Osteoblast (primary cell): ENCODE data around the gene ATP2B2. TPM values are rescaled to one million over a fixed set of nuclear protein-coding genes. Genes with fewer than 3 reads are reported as not detected.

ENCODE experiments used
- DNase-seq: peaks from one replicate; pipeline ENCODE4 v3.0.0; 2011; ENCODE audit warnings: low spot score, mixed read lengths; ENCODE audit not compliant: insufficient read length; ENCODE audit errors: missing footprints
- H2AFZ ChIP-seq: 2 replicates; pipeline ENCODE4 v1.6.0; 2011; ENCODE audit warnings: mild to moderate bottlenecking, low read length
- H3K27ac ChIP-seq: 2 replicates; pipeline ENCODE4 v1.5.1; 2011; ENCODE audit warnings: mild to moderate bottlenecking, low read depth, low read length, moderate library complexity
- H3K27me3 ChIP-seq: 2 replicates; pipeline ENCODE4 v1.6.0; 2012; ENCODE audit warnings: mild to moderate bottlenecking, control low read depth, inconsistent platforms, low read length, moderate library complexity; ENCODE audit not compliant: insufficient read depth
- H3K36me3 ChIP-seq: 2 replicates; pipeline ENCODE4 v1.5.1; 2011; ENCODE audit warnings: mild to moderate bottlenecking, low read length, control low read depth, moderate library complexity; ENCODE audit not compliant: insufficient read depth
- H3K4me1 ChIP-seq: 2 replicates; pipeline ENCODE4 v1.5.1; 2011; ENCODE audit warnings: mild to moderate bottlenecking, low read length, control low read depth, moderate library complexity; ENCODE audit not compliant: insufficient read depth
- H3K4me2 ChIP-seq: 2 replicates; pipeline ENCODE4 v1.6.0; 2011; ENCODE audit warnings: mild to moderate bottlenecking, low read length; ENCODE audit not compliant: insufficient read depth
- H3K4me3 ChIP-seq: fragments of 200-600 bp; sonication (generic); 3 replicates; pipeline ENCODE4 v1.5.1; 2012; ENCODE audit warnings: mild to moderate bottlenecking, low read length, inconsistent platforms; ENCODE audit not compliant: insufficient read depth
- H3K79me2 ChIP-seq: 2 replicates; pipeline ENCODE4 v1.6.0; 2012; ENCODE audit warnings: mild to moderate bottlenecking, low read length, control low read depth, inconsistent platforms; ENCODE audit not compliant: insufficient read depth
- H3K9me3 ChIP-seq: 2 replicates; pipeline ENCODE4 v1.5.1; 2011; ENCODE audit warnings: low read depth, low read length, control low read depth
- H4K20me1 ChIP-seq: 2 replicates; pipeline ENCODE4 v1.6.0; 2012; ENCODE audit warnings: mild to moderate bottlenecking, low read length, control low read depth; ENCODE audit not compliant: insufficient read depth
- total RNA-seq: library from RNA; depleted of rRNA; stranded (reverse); fragments of >200 nt; gene quantifications from 2 replicates; pipeline ENCODE4 v1.2.3, GENCODE V29; 2012
- TF ChIP-seq, protein P1 (sequence below): IDR thresholded peaks from 2 replicates; pipeline ENCODE4 v1.5.1; 2011; ENCODE audit warnings: mild to moderate bottlenecking, low read depth, low read length, moderate library complexity; ENCODE audit errors: extremely low read depth

The ATP2B2 gene
- total RNA-seq, 1 donor, result not detected

DNA sequence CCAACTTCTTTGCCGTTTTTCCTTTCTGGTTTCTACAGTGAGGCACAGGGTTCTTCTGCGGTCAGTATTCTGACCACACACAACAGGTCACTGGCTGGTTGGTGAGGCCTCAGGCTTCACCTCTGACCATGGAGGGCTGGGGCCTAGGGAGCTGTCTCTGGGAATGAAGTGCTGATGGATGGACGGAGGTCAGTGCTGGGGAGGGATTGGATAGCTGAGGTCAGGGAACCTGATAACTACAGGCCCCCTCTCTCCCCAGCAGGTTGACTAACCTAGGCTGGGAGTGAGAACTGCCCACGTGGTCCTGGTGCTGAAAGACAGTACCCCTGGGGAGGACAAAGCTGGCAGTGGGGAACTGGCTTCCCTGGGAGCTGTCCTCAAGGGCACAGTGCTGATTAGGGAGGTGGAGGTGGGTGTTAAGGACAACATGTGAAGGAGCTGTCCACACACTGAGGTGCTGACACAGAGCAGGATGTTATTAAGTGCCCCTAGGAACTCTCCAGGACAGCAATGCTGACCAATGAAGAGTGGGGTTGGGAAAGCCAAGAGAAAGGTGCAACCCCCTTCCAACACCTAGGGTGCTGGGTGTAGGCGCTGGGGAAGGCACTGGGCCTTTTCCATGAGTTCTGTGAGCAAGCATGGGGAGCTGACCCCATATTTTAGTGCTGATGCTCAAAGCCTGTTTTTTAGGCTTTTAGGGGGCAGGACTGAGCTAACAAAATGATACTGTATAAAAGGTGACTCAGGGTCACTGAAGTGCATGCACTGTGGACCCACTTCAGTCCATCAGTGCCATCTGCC, 45.2 kb downstream of the ATP2B2 start:
- Histone ChIP-seq H3K27me3 (peaks cover 7% of the 10 kb centered on the region), H3K4me2 (no peak overlapping the region), H3K4me3 (no peak overlapping the region), H4K20me1 (peaks cover 4% of the 10 kb centered on the region), H3K4me1 (no peaks in the 10 kb centered on the region), H3K36me3 (no peaks in the 10 kb centered on the region), H3K79me2 (no peaks in the 10 kb centered on the region), H2AFZ (no peak overlapping the region), H3K9me3 (no peaks in the 10 kb centered on the region), H3K27ac (no peak overlapping the region)
- TF ChIP-seq, protein P1, sequence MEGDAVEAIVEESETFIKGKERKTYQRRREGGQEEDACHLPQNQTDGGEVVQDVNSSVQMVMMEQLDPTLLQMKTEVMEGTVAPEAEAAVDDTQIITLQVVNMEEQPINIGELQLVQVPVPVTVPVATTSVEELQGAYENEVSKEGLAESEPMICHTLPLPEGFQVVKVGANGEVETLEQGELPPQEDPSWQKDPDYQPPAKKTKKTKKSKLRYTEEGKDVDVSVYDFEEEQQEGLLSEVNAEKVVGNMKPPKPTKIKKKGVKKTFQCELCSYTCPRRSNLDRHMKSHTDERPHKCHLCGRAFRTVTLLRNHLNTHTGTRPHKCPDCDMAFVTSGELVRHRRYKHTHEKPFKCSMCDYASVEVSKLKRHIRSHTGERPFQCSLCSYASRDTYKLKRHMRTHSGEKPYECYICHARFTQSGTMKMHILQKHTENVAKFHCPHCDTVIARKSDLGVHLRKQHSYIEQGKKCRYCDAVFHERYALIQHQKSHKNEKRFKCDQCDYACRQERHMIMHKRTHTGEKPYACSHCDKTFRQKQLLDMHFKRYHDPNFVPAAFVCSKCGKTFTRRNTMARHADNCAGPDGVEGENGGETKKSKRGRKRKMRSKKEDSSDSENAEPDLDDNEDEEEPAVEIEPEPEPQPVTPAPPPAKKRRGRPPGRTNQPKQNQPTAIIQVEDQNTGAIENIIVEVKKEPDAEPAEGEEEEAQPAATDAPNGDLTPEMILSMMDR, result no peak
- peak; percentile 96 for DNase-seq

DNA sequence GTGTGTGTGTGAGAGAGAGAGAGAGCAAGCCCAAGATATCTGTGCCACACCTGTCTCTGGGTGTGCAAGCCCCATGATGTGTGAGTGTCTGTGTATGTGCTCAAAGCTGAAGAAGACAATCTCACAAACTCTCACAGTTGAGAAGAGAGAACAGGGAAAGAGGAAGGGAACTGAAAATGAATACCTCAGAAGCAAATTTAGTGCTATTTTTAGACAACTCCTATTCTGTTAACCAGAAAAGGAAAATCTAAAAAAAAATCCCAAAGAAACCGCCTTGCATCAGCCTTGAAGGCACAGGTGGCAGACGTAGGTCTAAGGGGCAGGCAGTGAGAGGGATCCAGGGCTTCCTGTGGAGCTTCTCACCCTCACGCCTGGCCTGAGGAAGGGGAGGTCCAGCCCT, 47.8 kb downstream of the ATP2B2 start:
- H3K27me3 ChIP-seq, result peaks cover 2% of the 10 kb centered on the region
- no peak overlapping the region for H3K4me3 ChIP-seq
- H4K20me1 ChIP-seq, result peaks cover 4% of the 10 kb centered on the region
- H3K4me2 ChIP-seq, result no peak overlapping the region
- TF ChIP-seq, protein P1, result no peak
- no peak for DNase-seq
- H3K27ac ChIP-seq, result no peak overlapping the region
- H3K9me3 ChIP-seq, result no peaks in the 10 kb centered on the region
- H3K36me3 ChIP-seq, result no peaks in the 10 kb centered on the region
- H2AFZ ChIP-seq, result no peak overlapping the region
- H3K79me2 ChIP-seq, result no peaks in the 10 kb centered on the region
- no peaks in the 10 kb centered on the region for H3K4me1 ChIP-seq

DNA sequence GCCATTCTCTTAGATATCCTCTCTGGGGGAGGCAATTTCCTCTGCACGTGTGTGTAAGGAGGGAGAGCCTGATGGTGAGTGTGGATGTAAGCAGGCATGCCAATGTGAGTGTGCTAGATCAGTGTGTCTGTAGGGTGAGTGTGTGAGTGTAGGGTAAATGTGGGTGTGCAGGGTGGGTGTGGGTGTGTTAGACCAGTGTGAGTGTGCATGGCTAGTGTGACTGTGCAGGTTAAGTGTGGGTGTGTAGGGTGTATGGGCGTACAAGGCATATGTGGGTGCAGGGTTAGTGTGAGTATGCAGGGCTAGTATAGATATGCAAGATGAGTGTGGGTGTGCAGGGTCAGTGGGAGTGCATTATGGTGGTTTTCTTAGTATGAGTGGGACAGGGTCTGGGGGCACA, 48.4 kb downstream of the ATP2B2 start:
- no peaks in the 10 kb centered on the region for H3K79me2 ChIP-seq
- H3K9me3 ChIP-seq, result no peaks in the 10 kb centered on the region
- H3K4me3 ChIP-seq, result no peak overlapping the region
- H2AFZ ChIP-seq, result no peak overlapping the region
- peak; percentile 34 for DNase-seq
- no peaks in the 10 kb centered on the region for H3K36me3 ChIP-seq
- H4K20me1 ChIP-seq, result peaks cover 4% of the 10 kb centered on the region
- no peak overlapping the region for H3K27ac ChIP-seq
- H3K4me2 ChIP-seq, result no peak overlapping the region
- peaks cover 5% of the 10 kb centered on the region for H3K27me3 ChIP-seq
- no peaks in the 10 kb centered on the region for H3K4me1 ChIP-seq
- TF ChIP-seq, protein P1, result no peak

DNA sequence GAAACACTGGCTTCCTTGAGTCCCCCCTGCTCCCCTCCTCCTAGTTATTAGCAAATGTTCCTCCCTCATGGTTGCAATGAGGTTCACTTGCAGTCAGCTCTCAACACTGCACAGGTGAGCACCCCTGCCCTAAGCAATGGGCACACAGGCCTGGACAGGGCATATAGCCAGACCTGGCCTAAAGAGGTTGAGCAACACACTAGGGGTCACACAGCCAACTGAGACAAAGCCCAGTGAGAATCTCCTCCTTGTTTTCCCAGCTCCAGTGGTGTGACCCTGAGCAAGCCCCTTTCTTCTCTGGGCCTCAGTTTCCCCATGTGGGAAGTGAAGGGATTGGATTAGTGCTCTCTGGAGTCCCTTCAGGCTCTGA, 49.9 kb downstream of the ATP2B2 start:
- no peak overlapping the region for H3K27ac ChIP-seq
- no peak for DNase-seq
- peaks cover 18% of the 10 kb centered on the region for H3K27me3 ChIP-seq
- no peaks in the 10 kb centered on the region for H3K9me3 ChIP-seq
- no peak overlapping the region for H3K4me3 ChIP-seq
- H3K4me2 ChIP-seq, result no peak overlapping the region
- H3K4me1 ChIP-seq, result no peaks in the 10 kb centered on the region
- H3K36me3 ChIP-seq, result no peaks in the 10 kb centered on the region
- peaks cover 4% of the 10 kb centered on the region for H4K20me1 ChIP-seq
- no peaks in the 10 kb centered on the region for H3K79me2 ChIP-seq
- H2AFZ ChIP-seq, result no peak overlapping the region
- TF ChIP-seq, protein P1, result no peak
